B cell (primary cell): ENCODE results near the gene THOP1. TPM values are rescaled to one million over a fixed set of nuclear protein-coding genes. Genes with fewer than 3 reads are reported as not detected.

Source experiments
- ATAC-seq: fragments of 200-7000 bp; cut with Tn5 transposase; one replicate; pipeline ENCODE4 v1.10.0; 2021; ENCODE audit warnings: low read depth, mild to moderate bottlenecking, moderate number of reproducible peaks, moderate library complexity
- CTCF ChIA-PET: fragments of 350-600 bp; sonication (Branson Sonifier 250); formaldehyde crosslinking; loops from one replicate; lab custom pipeline; 2021; ENCODE audit warnings: antibody characterized with exemption, inconsistent platforms; lab: Charles Lee
- POLR2A ChIA-PET: fragments of 350-600 bp; sonication (Branson Sonifier 250); formaldehyde crosslinking; loops from one replicate; lab custom pipeline; 2021; ENCODE audit warnings: antibody characterized with exemption; lab: Charles Lee
- DNase-seq: peaks from one replicate; pipeline ENCODE4 v3.0.0; 2013
- H2AFZ ChIP-seq: 2 replicates; pipeline ENCODE4 v1.6.1; 2012; ENCODE audit warnings: mild to moderate bottlenecking, low read depth, low read length; ENCODE audit not compliant: insufficient read depth, poor library complexity, severe bottlenecking
- H3K27ac ChIP-seq, 2 donors: 1 replicate in 1 of 2; 2 replicates in 1 of 2; pipeline ENCODE4 v1.5.1; 2012 to 2013; ENCODE audit warnings: low read length in 2 of 2, mild to moderate bottlenecking in 2 of 2, moderate library complexity in 1 of 2
- H3K27me3 ChIP-seq, 4 experiments: fragments of 200-600 bp in 1 of 4; sonication (generic) in 1 of 4; replicated peaks in 1 of 4; 1 replicate in 2 of 4; 2 replicates in 2 of 4; pipeline versions ENCODE4 v1.6.1 to v1.7.0; 2013 to 2016; ENCODE audit warnings: low read length in 3 of 4, mild to moderate bottlenecking in 2 of 4, mixed read lengths in 1 of 4, moderate library complexity in 1 of 4; ENCODE audit not compliant: insufficient read depth in 4 of 4, control insufficient read depth in 3 of 4; ENCODE audit errors: control extremely low read depth in 1 of 4
- H3K36me3 ChIP-seq, 2 experiments: replicated peaks in 1 of 2; 1 replicate in 1 of 2; 2 replicates in 1 of 2; pipeline versions ENCODE4 v1.6.1 to v1.7.1; 2013; ENCODE audit warnings: low read length in 1 of 2; ENCODE audit not compliant: insufficient read depth in 2 of 2, control insufficient read depth in 1 of 2; ENCODE audit errors: control extremely low read depth in 1 of 2, extremely low read depth in 1 of 2
- H3K4me1 ChIP-seq, 2 donors: fragments of 200-600 bp in 1 of 2; sonication (generic) in 1 of 2; 1 replicate in 1 of 2; 2 replicates in 1 of 2; pipeline versions ENCODE4 v1.5.1 to v1.6.1; 2013 to 2017; ENCODE audit warnings: low read length in 2 of 2; ENCODE audit not compliant: control insufficient read depth in 2 of 2, insufficient read depth in 2 of 2
- H3K4me2 ChIP-seq: replicated peaks from 2 replicates; pipeline ENCODE3; 2012; ENCODE audit warnings: mild to moderate bottlenecking, low read depth, low read length; ENCODE audit not compliant: poor library complexity, severe bottlenecking
- H3K4me3 ChIP-seq, 5 experiments: fragments of 200-600 bp in 1 of 5; sonication (generic) in 1 of 5; 1 replicate in 3 of 5; 2 replicates in 2 of 5; pipeline versions ENCODE4 v1.5.1 to v1.7.0; 2011 to 2016; ENCODE audit warnings: low read length in 4 of 5, mild to moderate bottlenecking in 4 of 5, low read depth in 2 of 5, control low read depth in 1 of 5, moderate library complexity in 1 of 5; ENCODE audit not compliant: insufficient read depth in 1 of 5; ENCODE audit errors: control extremely low read depth in 1 of 5, extremely low read depth in 1 of 5
- H3K79me2 ChIP-seq: fragments of 200-600 bp; sonication (generic); one replicate; pipeline ENCODE4 v1.6.0; 2016; ENCODE audit warnings: low read length; ENCODE audit not compliant: control insufficient read depth, insufficient read depth
- H3K9ac ChIP-seq: fragments of 200-600 bp; sonication (generic); 2 replicates; pipeline ENCODE4 v1.6.1; 2017; ENCODE audit warnings: mild to moderate bottlenecking, low read length, moderate library complexity
- H3K9me3 ChIP-seq, 3 donors: one replicate each; pipeline versions ENCODE4 v1.6.1 to v1.7.1; 2013; ENCODE audit warnings: low read length in 2 of 3; ENCODE audit not compliant: control insufficient read depth in 2 of 3, insufficient read depth in 1 of 3; ENCODE audit errors: control extremely low read depth in 1 of 3
- H4K20me1 ChIP-seq: 2 replicates; pipeline ENCODE4 v1.6.0; 2012; ENCODE audit warnings: mild to moderate bottlenecking, low read length; ENCODE audit not compliant: insufficient read depth, control insufficient read depth, poor library complexity, severe bottlenecking
- H3K27ac Mint-ChIP-seq: one replicate; pipeline ENCODE4 v1.8.0; 2021; ENCODE audit warnings: mixed read lengths
- H3K27me3 Mint-ChIP-seq: one replicate; pipeline ENCODE4 v1.8.0; 2021; ENCODE audit warnings: mixed read lengths
- H3K4me1 Mint-ChIP-seq: one replicate; pipeline ENCODE4 v1.8.0; 2021; ENCODE audit warnings: mixed read lengths
- H3K4me3 Mint-ChIP-seq: one replicate; pipeline ENCODE4 v1.8.0; 2021; ENCODE audit warnings: mixed read lengths
- H3K9me3 Mint-ChIP-seq: one replicate; pipeline ENCODE4 v1.8.0; 2022; ENCODE audit warnings: mixed read lengths; ENCODE audit not compliant: insufficient read depth
- CTCF ChIP-seq: fragments of 200-600 bp; IDR thresholded peaks from one replicate; pipeline ENCODE4 v1.8.0; 2022; ENCODE audit warnings: antibody characterized with exemption, mild to moderate bottlenecking
- EZH2 ChIP-seq: IDR thresholded peaks from 2 replicates; pipeline ENCODE4 v1.6.1; 2012; ENCODE audit warnings: borderline replicate concordance, low read depth, mild to moderate bottlenecking, moderate library complexity, low read length; ENCODE audit not compliant: insufficient read depth, poor library complexity, severe bottlenecking
- WGBS: methylation state at CpG from one replicate; pipeline ENCODE4 v1.1.5; 2013; ENCODE audit warnings: missing lambda C conversion rate; ENCODE audit not compliant: insufficient coverage; 5-methylcytosine and 5-hydroxymethylcytosine counted together
- intact Hi-C: fragments of 100-400 bp; cut with micrococcal nuclease; formaldehyde crosslinking; loops from one replicate; pipeline ENCODE4 v1.10.0; 2022
- polyA plus RNA-seq: library from polyadenylated mRNA; depleted of rRNA; stranded (reverse); fragments of >200 nt; gene quantifications from 2 replicates; pipeline ENCODE4 v1.2.3, GENCODE V29; 2012
- total RNA-seq, 2 donors: library from RNA; stranded (reverse); fragments of 120-200 nt in 1 of 2; gene quantifications; 1 replicate in 1 of 2; 2 replicates in 1 of 2; pipeline versions ENCODE4 v1.2.3 to v1.2.4, GENCODE V29; 2013 to 2022

THOP1 gene
- total and polyA plus RNA-seq, 2 donors (not counting 1 experiment from before 2014, with no cell fraction given), result 54.3 to 56.4 TPM

GRCh38 chr19:2840794-2841791 is 55.8 kb downstream of the THOP1 start, which contains the start of gene ZNF555:
TSS of gene ZNF555 (plus strand) at chr19:2841475. CDS start at chr19:2841573, 98 bp downstream.
- peaks cover 26% of the 10 kb centered on the region for H3K4me1 Mint-ChIP-seq
- H4K20me1 ChIP-seq, result no peaks in the 10 kb centered on the region
- peak within 1 kb of the TSS; percentile 80 for H3K9ac ChIP-seq
- peak within 1 kb of the TSS; percentile 95 for H3K4me3 Mint-ChIP-seq
- H3K79me2 ChIP-seq, result peaks cover 25% of the 10 kb centered on the region
- POLR2A ChIA-PET, result interaction anchor here (0.5 to 1.0 kb wide), 8 partner anchors 22 to 351 kb away, joined by 3 to 7 read pairs (median 4); partner anchors contain the start of gene ZNF554
- H3K27ac ChIP-seq, result peak within 1 kb of the TSS; percentile 83 to 86
- H3K4me3 ChIP-seq, result peak within 1 kb of the TSS; percentile 34 to 77 (median 73)
- CTCF ChIA-PET, result interaction anchor here (0.5 to 1.6 kb wide), 10 partner anchors 14 to 342 kb away, joined by 3 to 6 read pairs (median 3); partner anchors contain the start of genes SGTA, ZNF554 and ZNF57
- H3K4me2 ChIP-seq, result peak within 1 kb of the TSS; percentile 96
- peak within 1 kb of the TSS; percentile 78 for H2AFZ ChIP-seq
- under 1% methylated on average over 106 of the region's 106 CpGs for WGBS
- peak; percentile 93 for ATAC-seq
- peak; percentile 99 for DNase-seq
- H3K36me3 ChIP-seq, result peaks cover 0 to 3% of the 10 kb centered on the region in 2 experiments
- H3K27me3 Mint-ChIP-seq, result no peaks in the 10 kb centered on the region
- peaks cover 5 to 35% (median 6%) of the 10 kb centered on the region in 3 donors for H3K9me3 ChIP-seq
- H3K27ac Mint-ChIP-seq, result peak within 1 kb of the TSS; percentile 95
- TF ChIP-seq EZH2 (no peak), CTCF (peak; percentile 74)
- no peaks in the 10 kb centered on the region for H3K27me3 ChIP-seq
- peaks cover 7% of the 10 kb centered on the region for H3K9me3 Mint-ChIP-seq
- intact Hi-C loops, result loop anchor here (1.0 to 5.0 kb wide), 6 partner anchors 22 to 194 kb away; partner anchors contain the start of genes SGTA, ZNF554 and ZNF57
- H3K4me1 ChIP-seq, result peaks cover 12 to 15% of the 10 kb centered on the region in 2 donors
